ENCODE measurements around the gene CELSR1. TPM values are rescaled to one million over a fixed set of nuclear protein-coding genes. Genes with fewer than 3 reads are reported as not detected.

The CELSR1 gene
- total and polyA plus RNA-seq, 2 of the 13 experiments (the other 11 are each of a cell fraction or from before 2014, with no cell fraction given), result 0.78 to 1.8 TPM

GRCh38 chr22:46465793-46466192 lies 71.6 kb downstream of the CELSR1 start:
- ATAC-seq (no peak), FAIRE-seq (no peak), DNase-seq (ENCODE audit: low spot score) (no peak)
- WGBS (ENCODE audit: low lambda C conversion rate), result 41% methylated on average over 9 of the region's 12 CpGs
- H3K4me1 ChIP-seq (ENCODE audit: insufficient read depth, low read length), result peaks cover 7% of the 10 kb centered on the region; the same call in 1 of the 2 replicates
- peaks cover 2 to 16% of the 10 kb centered on the region in 2 experiments; a peak in 4 of 5 replicates for H3K27me3 ChIP-seq (ENCODE audit: control insufficient read depth in 1 of 2, insufficient read depth in 2 of 2, low read length in 2 of 2)
- no peak overlapping the region for H3K4me3 ChIP-seq (replicated peaks in 1 of 3; ENCODE audit: insufficient read depth in 1 of 3, low read depth in 2 of 3, low read length in 3 of 3)
- H3K9me3 ChIP-seq (ENCODE audit: low read length), result no peaks in the 10 kb centered on the region
- H3K9ac ChIP-seq (ENCODE audit: insufficient read depth, low read depth, low read length), result no peak overlapping the region
- H2AFZ ChIP-seq (ENCODE audit: low read length), result no peak overlapping the region
- BruUV-seq (replicated peaks), result no TSS peak
- no peak for TF ChIP-seq KAT2B (IDR thresholded peaks at IDR 0.05; ENCODE audit: borderline replicate concordance, low read depth, low read length)
- no peak for TF ChIP-seq SALL1 (CRISPR knock-in tag; IDR thresholded peaks at IDR 0.05)
- TF ChIP-seq FOSL2 (CRISPR knock-in tag; IDR thresholded peaks at IDR 0.05), result no peak
- no peak for TF ChIP-seq ZNF713 (CRISPR knock-in tag; IDR thresholded peaks at IDR 0.05)
- no peak for TF ChIP-seq ZSCAN9 (CRISPR knock-in tag; IDR thresholded peaks at IDR 0.05; ENCODE audit: borderline replicate concordance)
- no peak for TF ChIP-seq ZNF777 (CRISPR knock-in tag; IDR thresholded peaks at IDR 0.05)
- TF ChIP-seq IRX3 (CRISPR knock-in tag; IDR thresholded peaks at IDR 0.05; ENCODE audit: borderline replicate concordance, low read depth), result no peak
- no peak for TF ChIP-seq ZNF44 (CRISPR knock-in tag; IDR thresholded peaks at IDR 0.05)
- TF ChIP-seq CEBPZ (IDR thresholded peaks at IDR 0.05; ENCODE audit: low read length), result no peak
- TF ChIP-seq PHB2 (IDR thresholded peaks at IDR 0.05; ENCODE audit: partially characterized antibody), result no peak
- no peak for TF ChIP-seq ZNF597 (CRISPR knock-in tag; IDR thresholded peaks at IDR 0.05)
- no peak for TF ChIP-seq KDM1A (CRISPR knock-in tag; IDR thresholded peaks at IDR 0.05)
- TF ChIP-seq ZNF432 (CRISPR knock-in tag; IDR thresholded peaks at IDR 0.05; ENCODE audit: borderline replicate concordance), result no peak
- TF ChIP-seq JUND (CRISPR knock-in tag; IDR thresholded peaks at IDR 0.05), result no peak
- TF ChIP-seq ZUFSP (CRISPR knock-in tag; IDR thresholded peaks at IDR 0.05; ENCODE audit: borderline replicate concordance), result no peak
- TF ChIP-seq ZNF362 (CRISPR knock-in tag; IDR thresholded peaks at IDR 0.05; ENCODE audit: borderline replicate concordance), result no peak
- TF ChIP-seq ZNF225 (CRISPR knock-in tag; IDR thresholded peaks at IDR 0.05), result no peak
- no peak for TF ChIP-seq BRCA1 (CRISPR knock-in tag; IDR thresholded peaks at IDR 0.05)
- TF ChIP-seq KMT2A (CRISPR knock-in tag; IDR thresholded peaks at IDR 0.05), result no peak
- no peaks in the 10 kb centered on the region for H3K79me2 ChIP-seq (ENCODE audit: insufficient read depth, low read length)
- 0 out of 2 replicates have a peak, but pooled peaks cover 2% of the 10 kb centered on the region for H4K20me1 ChIP-seq (ENCODE audit: insufficient read depth, low read length)
- CTCF ChIA-PET (ENCODE audit: low intra/inter-chr PET ratio, low total read pairs), result no interaction called here
- H3K4me2 ChIP-seq (ENCODE audit: low read depth, low read length), result no peak overlapping the region
- no peak overlapping the region for H3K27ac ChIP-seq (ENCODE audit: extremely low read length, insufficient read depth, low read length)
- POLR2A ChIA-PET, result no interaction called here
- in situ Hi-C loops (cut with HindIII; ENCODE audit: extremely low pct_ligation_motif_present, low pct_unique_long_range_greater_than_20kb) (no loop called here), intact Hi-C loops (cut with micrococcal nuclease; ENCODE audit: unreplicated experiment) (no loop called here)
- no peaks in the 10 kb centered on the region for H3K36me3 ChIP-seq (replicated peaks in 1 of 2; ENCODE audit: control insufficient read depth in 1 of 2, insufficient read depth in 2 of 2, low read length in 2 of 2)
